ENCODE data around the gene LAMA4.

Gene LAMA4

DNA sequence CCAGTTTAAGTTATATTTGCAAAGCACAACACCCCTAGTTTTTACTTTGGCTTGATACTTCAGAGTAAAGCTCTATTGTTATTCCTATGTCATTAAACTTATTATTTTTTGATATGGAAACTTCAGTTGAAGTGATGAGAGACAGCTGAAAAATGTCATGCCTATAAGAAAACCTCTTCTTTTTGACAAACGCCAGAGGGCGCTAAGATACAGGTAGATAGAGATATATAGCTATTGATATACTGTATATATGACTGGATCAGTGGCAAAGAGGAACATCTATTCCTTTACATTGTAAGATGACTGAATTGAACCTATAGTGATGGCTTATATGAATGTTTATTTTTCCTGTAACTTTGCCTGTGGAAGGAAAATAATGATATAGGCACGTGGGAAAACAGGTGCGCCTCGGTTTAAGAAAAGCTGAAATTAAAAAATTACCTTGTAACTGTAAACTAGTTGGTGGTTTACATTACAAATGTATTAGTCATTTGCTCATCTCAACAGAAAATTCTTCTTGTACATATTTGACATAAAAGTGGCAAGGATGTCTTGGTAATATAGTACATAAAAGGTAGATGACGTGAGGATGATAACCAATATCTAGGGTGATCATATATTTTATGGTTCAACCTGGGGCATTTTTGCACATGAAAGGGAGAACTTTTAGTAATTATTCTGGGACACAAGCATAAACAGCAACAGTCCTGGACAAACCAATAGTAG, 74.1 kb downstream of the LAMA4 start:
- peak in 1 of 2 donors; percentile 65 for DNase-seq

- no peak for DNase-seq
Observed at GRCh38 chr6:112179631-112180030, 74.7 kb downstream of the LAMA4 start.

DNA sequence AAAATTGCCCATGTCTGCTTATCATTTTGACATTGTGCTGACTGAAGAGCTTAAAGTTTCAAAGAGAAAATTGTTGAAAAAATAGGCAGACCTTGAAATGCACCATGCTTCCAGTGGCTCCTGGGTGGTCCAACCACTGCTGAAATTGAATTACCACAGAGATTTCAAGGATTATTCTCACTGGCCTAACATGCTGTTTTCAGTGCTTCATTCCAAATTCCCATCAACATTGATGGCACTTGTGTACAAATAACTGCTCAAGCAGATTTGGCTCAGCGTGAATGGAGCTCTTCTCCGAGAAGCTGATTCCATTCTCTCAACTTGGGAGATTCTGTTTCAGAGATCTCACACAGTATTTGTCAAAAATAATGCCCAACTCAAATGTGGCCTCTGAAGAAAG, 75.5 kb downstream of the LAMA4 start:
- no peak for DNase-seq

DNA sequence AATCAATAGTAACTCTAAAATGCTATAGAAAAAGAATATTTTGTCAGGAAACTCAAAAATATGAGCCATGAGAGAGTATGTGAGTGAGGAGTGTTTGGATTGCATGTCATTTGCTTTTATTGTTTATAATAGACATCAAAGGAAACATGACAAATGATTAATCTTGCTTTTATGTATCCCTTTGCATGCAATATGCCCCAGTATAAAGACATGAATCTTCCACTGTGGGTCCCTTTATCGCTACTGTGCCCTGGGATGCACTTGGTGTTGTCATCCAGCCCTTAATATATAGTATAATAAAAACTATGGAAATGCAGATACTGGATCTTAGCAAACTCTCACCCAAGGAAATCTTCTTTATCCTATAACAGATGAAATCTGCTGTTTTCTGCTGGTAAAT, 77.3 kb downstream of the LAMA4 start:
- no peak for DNase-seq

DNA sequence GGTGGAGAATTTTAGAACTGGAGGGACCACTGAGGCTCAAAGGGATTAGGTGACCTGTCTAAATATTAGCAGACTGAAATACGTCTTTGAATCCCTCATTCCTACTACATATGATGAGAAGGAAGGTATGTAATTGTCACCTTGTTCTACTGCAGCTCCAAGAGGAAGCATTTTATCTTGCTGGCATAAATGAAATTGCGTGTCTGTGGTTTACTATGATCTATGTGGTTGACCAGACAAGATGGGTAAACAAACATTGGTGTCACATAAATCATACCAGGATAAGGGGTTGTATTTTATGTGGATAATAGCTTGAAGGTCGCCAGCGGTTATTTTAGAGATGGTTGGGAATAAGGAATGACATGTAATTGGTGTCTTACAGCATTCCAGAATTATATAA, 78.2 kb downstream of the LAMA4 start:
- DNase-seq, result no peak

DNA sequence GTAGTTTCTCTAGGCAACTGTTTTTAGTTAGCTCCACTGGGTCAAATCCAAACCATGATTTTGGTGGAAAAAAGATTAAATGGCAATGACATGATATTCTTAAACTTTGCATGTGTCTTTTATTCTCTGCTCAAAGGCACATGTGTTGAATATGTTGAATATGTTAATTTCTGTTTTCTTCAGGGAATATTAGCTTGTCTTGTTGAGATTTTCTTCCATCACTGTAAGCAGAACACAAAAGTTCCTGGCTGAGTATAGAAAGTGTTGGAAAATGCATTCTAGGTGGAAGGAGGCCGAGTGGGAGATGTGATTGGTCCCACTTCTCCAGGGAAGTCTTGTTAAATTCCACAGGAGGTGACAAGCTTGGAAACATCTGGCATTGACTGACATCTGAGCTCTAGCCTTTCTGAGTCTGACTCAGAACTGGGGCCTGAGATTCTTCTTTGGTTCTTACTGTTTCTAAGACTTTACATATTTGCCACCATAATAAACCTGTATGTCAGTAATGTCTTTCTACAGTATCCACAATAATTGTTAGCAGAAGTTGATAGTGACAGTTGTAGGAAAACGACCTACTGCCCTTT, 81.1 kb downstream of the LAMA4 start:
- no peak for DNase-seq

DNA sequence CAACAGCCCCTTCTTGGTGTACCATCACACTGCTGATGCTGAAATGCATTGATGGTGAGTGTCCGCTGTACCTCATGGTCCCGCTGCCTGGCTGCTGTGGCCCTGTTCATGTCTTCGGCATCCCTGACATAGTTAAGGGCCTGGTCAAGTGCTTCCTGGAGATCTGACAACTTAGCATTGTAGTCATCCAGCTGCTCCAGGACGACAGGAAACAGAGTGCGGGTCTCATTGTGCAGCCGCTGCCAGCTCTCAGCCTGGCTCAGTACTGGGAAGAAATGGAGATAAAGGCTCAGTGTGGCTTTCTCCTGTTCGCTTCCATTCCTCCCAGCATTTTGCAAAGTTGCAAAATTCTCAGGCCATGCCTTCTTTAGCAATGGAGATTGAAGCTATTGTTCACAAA, 81.8 kb downstream of the LAMA4 start:
- DNase-seq, result no peak

DNA sequence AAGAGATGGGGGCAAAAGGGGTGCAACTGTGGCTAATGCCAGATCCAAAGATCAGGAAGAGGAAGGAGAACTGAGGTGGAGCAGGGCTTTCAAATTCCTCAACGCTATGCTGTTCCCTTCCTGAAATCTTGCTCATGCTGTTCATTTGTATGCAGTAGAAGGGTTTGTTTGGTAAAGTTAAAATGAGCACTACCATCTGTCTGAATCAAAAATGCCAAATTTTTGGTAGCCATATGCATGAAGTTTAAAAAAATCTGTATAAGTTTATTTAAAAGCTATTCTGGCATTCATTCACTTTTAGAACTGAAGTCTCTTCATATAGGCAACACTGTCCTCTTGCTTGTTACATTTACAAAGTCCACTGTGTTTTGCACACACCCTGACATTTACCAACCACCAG, 84.8 kb downstream of the LAMA4 start:
- no peak for DNase-seq

GRCh38 chr6:112163295-112164257, 90.8 kb downstream of the LAMA4 start:
- DNase-seq, result peak; percentile 30 to 49

DNA sequence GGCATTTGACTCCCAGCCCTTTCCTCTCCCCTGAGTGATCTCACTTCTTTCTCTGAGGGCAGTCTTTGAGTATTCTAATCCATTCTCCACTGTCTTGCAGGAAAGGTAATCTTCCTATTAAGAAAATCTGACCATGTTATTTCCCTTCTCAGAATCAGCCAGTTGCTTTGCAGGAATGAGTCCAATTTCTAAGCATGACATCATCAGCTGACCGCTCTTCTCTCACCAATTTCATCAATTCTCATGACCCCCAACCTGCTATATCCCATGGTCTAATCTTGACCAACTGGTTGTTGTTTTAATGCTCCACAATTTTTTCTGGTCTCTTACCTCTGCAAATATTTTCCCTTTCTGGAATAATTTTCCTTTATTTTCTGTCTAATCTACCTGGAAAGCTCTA, 93.6 kb downstream of the LAMA4 start:
- DNase-seq, result no peak

DNA sequence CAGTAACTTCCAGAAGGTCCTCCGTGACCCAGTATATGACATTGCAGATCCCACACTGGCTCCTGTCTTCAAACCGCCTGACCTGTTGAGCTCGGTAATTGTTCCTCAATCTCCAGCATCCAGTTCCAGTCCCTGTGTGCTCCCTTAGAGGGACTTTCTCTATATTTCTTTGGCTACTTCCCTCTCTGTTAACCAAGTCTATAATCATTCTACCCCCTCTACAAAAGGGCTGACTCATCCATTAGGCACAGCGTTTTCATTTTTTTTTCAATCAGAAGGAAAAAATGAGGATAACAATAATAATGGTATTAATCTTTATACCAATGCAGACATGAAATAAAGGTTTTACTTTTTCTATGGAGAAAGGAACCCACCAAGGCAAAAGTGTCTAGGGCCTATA, 97.7 kb downstream of the LAMA4 start:
- no peak for DNase-seq

DNA sequence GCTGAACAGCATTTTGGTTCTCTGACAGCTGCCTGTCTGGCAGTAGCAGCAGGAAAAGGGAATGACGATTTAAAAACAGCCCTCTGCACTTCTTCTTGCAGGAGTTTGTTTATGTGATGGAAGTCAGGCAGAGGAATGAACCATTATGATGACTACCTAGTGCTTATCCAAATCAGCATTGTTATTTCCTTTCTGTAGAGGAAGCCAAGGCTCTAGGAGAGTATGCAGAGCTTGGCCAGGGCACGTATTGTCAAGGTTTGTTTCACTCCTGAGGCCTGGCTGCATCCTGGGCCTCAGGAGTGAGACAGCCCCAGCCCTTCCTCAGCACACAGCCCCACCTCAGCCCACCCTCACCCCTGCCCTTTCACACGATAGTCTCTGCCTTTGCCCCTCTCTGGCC, 98.5 kb downstream of the LAMA4 start:
- no peak for DNase-seq

DNA sequence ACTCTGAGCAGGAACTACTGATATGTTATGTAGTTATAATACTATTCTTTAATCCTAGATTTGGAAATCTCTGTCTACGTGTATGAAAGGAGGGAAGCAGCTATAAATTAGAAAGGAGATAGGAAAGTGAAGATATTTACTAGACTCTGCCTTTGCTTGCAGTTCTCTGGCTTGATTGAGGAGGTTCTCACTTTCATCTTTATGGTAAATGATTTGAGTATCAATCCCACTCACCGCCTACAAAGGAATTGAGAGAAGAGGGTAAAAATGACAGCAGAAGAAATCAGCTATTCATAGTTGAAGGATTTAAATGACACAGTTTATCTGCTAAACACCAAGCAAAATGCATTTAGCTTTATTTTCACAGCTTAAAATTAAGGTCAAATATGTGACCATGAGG, 99.7 kb downstream of the LAMA4 start:
- no peak for DNase-seq

DNA sequence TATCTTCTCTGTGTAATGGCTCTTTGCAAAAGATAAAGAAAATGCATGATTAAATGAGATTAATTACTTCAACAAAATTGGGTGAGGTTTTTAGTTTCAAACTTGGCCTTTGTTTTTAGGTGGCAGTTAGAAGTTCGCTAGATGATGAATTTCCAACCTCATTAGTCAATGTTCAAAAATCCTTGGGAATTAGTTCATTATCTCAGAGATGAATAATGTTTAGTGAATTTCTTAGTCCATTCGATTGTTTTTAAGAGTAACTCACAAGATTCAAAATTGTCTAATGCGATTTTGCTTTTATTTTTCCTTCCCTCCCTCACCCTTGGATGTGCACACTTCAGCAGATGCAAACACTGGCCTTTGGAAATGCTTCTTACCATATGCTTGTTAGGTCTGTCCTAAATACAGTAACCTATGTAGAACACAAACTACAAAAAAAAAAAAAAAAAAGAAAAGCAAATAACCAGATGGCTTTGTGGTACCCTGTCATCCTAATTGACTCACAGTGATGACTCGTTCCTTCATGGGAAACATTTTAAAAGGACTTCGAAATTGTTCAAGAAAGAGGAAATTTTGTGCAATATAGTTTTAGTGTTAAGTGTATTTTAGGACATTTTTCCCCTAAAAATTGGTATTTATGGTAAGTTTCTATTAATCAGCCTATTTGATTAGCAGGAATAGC, 100.3 kb downstream of the LAMA4 start:
- peak in 1 of 2 donors; percentile 16 for DNase-seq

DNA sequence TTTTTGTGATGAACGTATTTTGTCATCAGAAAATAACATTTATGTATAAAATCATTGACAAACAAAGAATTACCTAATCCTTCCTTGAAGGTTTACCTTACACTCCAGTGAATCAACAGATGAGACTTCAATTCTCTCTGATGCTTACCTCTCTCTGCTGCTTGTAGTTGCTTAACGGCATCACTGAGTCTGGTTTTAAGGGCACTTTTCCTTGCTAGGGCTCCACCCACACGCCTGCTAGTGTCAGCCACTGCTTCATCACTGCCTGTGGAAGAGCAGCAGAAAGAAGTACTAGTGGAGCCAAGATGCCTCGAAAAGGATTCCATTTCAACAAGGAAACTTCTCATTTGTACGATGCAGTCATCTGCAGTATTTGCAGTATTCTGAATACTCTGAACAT, 104.0 kb downstream of the LAMA4 start:
- DNase-seq, result no peak

DNA sequence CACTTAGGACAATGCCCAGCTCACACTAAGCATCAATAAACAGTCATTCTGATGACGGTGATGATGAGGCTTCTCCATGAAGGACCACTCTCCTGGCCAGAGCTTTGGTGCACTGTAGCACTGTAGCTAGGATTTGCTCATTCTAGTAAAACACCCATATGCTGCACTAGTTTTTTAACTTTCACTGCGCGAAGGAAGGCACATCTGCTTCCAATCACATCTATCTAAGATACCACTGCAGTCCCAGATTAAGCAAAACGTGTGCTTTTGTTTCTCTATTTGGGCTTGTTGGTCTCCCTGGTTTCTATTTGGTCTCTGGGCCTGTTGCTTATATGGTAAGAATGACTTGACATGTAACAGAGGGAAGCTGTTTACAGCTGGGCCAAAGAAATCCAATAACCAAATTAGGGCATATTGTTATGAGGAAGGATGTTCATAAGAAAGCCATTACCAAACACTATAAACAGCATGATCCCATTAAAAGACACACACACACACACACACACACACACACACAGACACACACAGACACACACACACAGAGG, 104.6 kb downstream of the LAMA4 start:
- no peak for DNase-seq

GRCh38 chr6:112149236-112149635, 105.1 kb downstream of the LAMA4 start:
- DNase-seq, result no peak

- no peak for DNase-seq
Observed at GRCh38 chr6:112148103-112148502, 106.3 kb downstream of the LAMA4 start.

DNA sequence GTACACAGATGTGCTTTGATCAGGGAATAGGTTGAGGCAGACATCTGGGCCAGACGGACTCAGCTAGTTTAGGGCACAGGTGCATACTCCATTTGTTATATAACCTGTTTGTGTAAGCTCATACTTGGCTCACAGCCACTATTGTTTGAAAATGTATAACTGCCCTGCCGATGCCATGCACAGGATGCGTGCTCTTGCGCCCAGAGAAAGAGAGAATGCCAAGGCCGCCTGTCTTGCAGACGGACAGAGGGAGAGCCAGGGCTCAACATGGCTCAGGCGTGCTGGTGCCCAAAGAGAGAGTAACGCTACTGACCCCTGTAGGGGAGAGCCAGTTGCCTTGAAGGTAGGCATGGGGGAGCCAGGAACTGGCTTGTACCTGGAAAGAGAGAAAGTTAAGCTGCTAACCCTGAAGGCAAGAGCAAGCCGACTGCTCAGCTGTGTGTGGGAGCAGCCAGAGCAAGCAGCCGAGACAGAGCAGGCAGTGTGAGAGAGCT, 109.2 kb downstream of the LAMA4 start:
- no peak for DNase-seq

GRCh38 chr6:112144145-112144926, 110.0 kb downstream of the LAMA4 start:
- no peak for DNase-seq

DNA sequence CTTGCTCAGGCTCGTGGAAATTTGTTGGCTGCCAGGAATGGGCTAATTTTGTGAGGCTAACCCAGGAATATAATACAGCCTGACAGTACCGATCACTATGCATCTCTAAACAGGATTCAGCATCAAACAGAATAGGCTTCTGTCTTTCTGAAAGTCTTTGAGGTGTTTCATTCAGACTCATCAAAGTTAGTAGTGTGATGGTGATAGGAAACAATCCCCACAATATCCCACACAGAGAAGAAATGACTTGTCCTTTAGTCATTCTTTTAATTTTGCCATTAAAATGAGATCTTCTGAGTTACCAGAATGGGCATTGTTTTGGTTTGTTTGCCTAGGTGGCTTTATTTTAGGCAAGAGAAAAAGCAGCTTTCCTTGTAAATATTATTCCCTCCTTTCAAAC, 112.7 kb downstream of the LAMA4 start:
- no peak for DNase-seq

GRCh38 chr6:112139052-112139451, 115.3 kb downstream of the LAMA4 start:
- DNase-seq, result no peak

Data from bone marrow (tissue), 2 donors.